HepG2 (cell line): ENCODE measurements around the gene TCERG1L. TPM values are rescaled to one million over a fixed set of nuclear protein-coding genes. Genes with fewer than 3 reads are reported as not detected.
"Not testable (repeated sequence)": the region's sequence is repeated elsewhere in the genome, so short reads cannot be mapped to it uniquely, and the experiment has no call there.

Experiments used
- ATAC-seq: fragments of 200-7000 bp; cut with Tn5 transposase; 3 replicates; pipeline ENCODE4 v1.9.1; 2020; ENCODE audit warnings: mild to moderate bottlenecking, moderate library complexity
- BruUV-seq: library from RNA; stranded (reverse); fragments of 400-500 nt; replicated peaks from 2 replicates; lab custom pipeline; 2021; lab: Mats Ljungman, UMichigan
- CTCF ChIA-PET: fragments of 300-600 bp; formaldehyde crosslinking; extraction: SDS; loops from one replicate; lab custom pipeline; 2021; ENCODE audit warnings: low total read pairs, inconsistent platforms, low intra/inter-chr PET ratio; lab: Yijun Ruan, JAX
- POLR2A ChIA-PET: fragments of 350-600 bp; sonication (Branson Sonifier 250); formaldehyde crosslinking; loops from one replicate; lab custom pipeline; 2020; ENCODE audit warnings: antibody characterized with exemption, inconsistent platforms; lab: Yijun Ruan, JAX
- DNase-seq: peaks from one replicate; pipeline ENCODE4 v3.0.0-alpha.2; 2015; ENCODE audit warnings: low spot score
- FAIRE-seq: peaks from 3 replicates; lab custom pipeline; 2011; peaks lifted over from hg19 to GRCh38; lab: Jason Lieb, UNC
- H2AFZ ChIP-seq: one replicate; pipeline ENCODE4 v1.6.1; 2011; ENCODE audit warnings: low read length, inconsistent platforms
- H3K27ac ChIP-seq: fragments of 300-600 bp; 3 replicates; pipeline ENCODE4 v1.8.0; 2011; ENCODE audit warnings: mixed run types, mild to moderate bottlenecking, mixed read lengths, low read length, inconsistent platforms; ENCODE audit not compliant: insufficient read depth; ENCODE audit errors: extremely low read length
- H3K27me3 ChIP-seq, 2 experiments: fragments of 200-600 bp in 1 of 2; 2 replicates in 1 of 2; 3 replicates in 1 of 2; pipeline versions ENCODE4 v1.6.0 to v1.8.0; 2011; ENCODE audit warnings: low read length in 2 of 2, mild to moderate bottlenecking in 2 of 2, moderate library complexity in 2 of 2, inconsistent platforms in 1 of 2; ENCODE audit not compliant: insufficient read depth in 2 of 2, control insufficient read depth in 1 of 2
- H3K36me3 ChIP-seq, 2 experiments: fragments of 200-600 bp in 1 of 2; replicated peaks in 1 of 2; 2 replicates in 1 of 2; 3 replicates in 1 of 2; pipeline versions ENCODE4 v1.5.1 to v1.8.0; 2011; ENCODE audit warnings: low read length in 2 of 2, inconsistent platforms in 1 of 2; ENCODE audit not compliant: insufficient read depth in 2 of 2, control insufficient read depth in 1 of 2
- H3K4me1 ChIP-seq: 2 replicates; pipeline ENCODE4 v1.5.1; 2012; ENCODE audit warnings: low read length, inconsistent platforms; ENCODE audit not compliant: insufficient read depth
- H3K4me2 ChIP-seq: 2 replicates; pipeline ENCODE4 v1.6.0; 2011; ENCODE audit warnings: low read depth, low read length, inconsistent platforms
- H3K4me3 ChIP-seq, 3 experiments: fragments of 200-600 bp in 1 of 3; sonication (generic), shearing (Covaris generic) in 1 of 3; replicated peaks in 1 of 3; 2 replicates each; pipeline ENCODE4 v1.5.1; 2011 to 2016; ENCODE audit warnings: low read length in 3 of 3, inconsistent platforms in 2 of 3, low read depth in 2 of 3, mild to moderate bottlenecking in 2 of 3, control low read depth in 1 of 3, mixed read lengths in 1 of 3; ENCODE audit not compliant: insufficient read depth in 1 of 3
- H3K79me2 ChIP-seq: one replicate; pipeline ENCODE4 v1.6.1; 2011; ENCODE audit warnings: low read length, inconsistent platforms; ENCODE audit not compliant: insufficient read depth
- H3K9ac ChIP-seq: 2 replicates; pipeline ENCODE4 v1.6.0; 2011; ENCODE audit warnings: mild to moderate bottlenecking, low read depth, low read length, inconsistent platforms; ENCODE audit not compliant: insufficient read depth
- H3K9me3 ChIP-seq: 2 replicates; pipeline ENCODE4 v1.5.1; 2012; ENCODE audit warnings: mild to moderate bottlenecking, low read length
- H4K20me1 ChIP-seq: 2 replicates; pipeline ENCODE4 v1.6.0; 2011; ENCODE audit warnings: inconsistent platforms, mild to moderate bottlenecking, low read length, moderate library complexity; ENCODE audit not compliant: insufficient read depth
- ZNF207 ChIP-seq: fragments of 450-650 bp; IDR thresholded peaks from 2 replicates; pipeline ENCODE4 v1.6.1; 2016; ENCODE audit warnings: antibody characterized with exemption, borderline replicate concordance
- WGBS: methylation state at CpG from one replicate; pipeline ENCODE4 v1.1.6; 2017; ENCODE audit warnings: low lambda C conversion rate; 5-methylcytosine and 5-hydroxymethylcytosine counted together
- in situ Hi-C: cut with HindIII; loops from 2 replicates; pipeline ENCODE4 v1.10.0; 2017; ENCODE audit warnings: low pct_unique_long_range_greater_than_20kb; ENCODE audit not compliant: extremely low pct_ligation_motif_present
- intact Hi-C: fragments of 100-400 bp; cut with micrococcal nuclease; formaldehyde crosslinking; loops from one replicate; pipeline ENCODE4 v1.10.0; 2022; ENCODE audit not compliant: unreplicated experiment
- polyA plus RNA-seq, 8 experiments: library from polyadenylated mRNA; depleted of rRNA in 3 of 8; stranded (reverse) in 7 of 8; unstranded in 1 of 8; fragments of >200 nt; fragmentation: Illumina TruSeq in 4 of 8; extraction: Trizol in 4 of 8; gene quantifications; 2 replicates each; pipeline versions ENCODE4 v1.2.1 to v1.2.3, GENCODE V29; 2011 to 2016; ENCODE audit warnings: low read depth in 4 of 8, missing spikeins in 1 of 8, mixed read lengths in 1 of 8; ENCODE audit not compliant: insufficient read depth in 1 of 8
- total RNA-seq, 5 experiments: library from RNA; depleted of rRNA; stranded (reverse); fragments of >200 nt; fragmentation: Illumina TruSeq; extraction: Trizol; gene quantifications; 2 replicates each; pipeline ENCODE4 v1.2.3, GENCODE V29; 2016; ENCODE audit warnings: low read depth in 1 of 5
- TF ChIP-seq, protein P1 (sequence below): sonication (generic); formaldehyde crosslinking; IDR thresholded peaks from 2 replicates; pipeline ENCODE4 v1.5.0; 2020; ENCODE audit warnings: mild to moderate bottlenecking, missing genetic modification reagents, borderline replicate concordance
- TF ChIP-seq, protein P2 (sequence below): fragments of 450-650 bp; IDR thresholded peaks from 2 replicates; pipeline ENCODE4 v1.6.1; 2016

TCERG1L gene
- total and polyA plus RNA-seq, 2 of the 13 experiments (the other 11 are each of a cell fraction or from before 2014, with no cell fraction given), result not detected

DNA sequence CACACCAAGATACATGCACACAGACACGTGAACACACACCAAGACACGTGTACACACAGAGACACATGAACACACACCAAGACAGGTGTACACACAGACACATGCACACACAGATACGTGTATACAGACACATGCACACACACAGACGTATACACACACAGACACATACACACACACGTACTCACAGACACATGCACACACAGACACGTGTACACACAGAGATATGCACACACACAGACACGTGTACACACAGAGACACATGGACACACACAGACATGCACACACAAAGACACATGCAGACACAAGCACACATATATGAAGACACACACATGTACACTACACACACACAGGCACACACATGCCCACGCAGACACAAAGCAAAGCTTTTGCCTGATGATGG is 134.6 kb downstream of the TCERG1L start:
- intact Hi-C loops (no loop called here), in situ Hi-C loops (no loop called here)
- no peak overlapping the region for H3K9ac ChIP-seq
- no peak for ATAC-seq
- H3K4me3 ChIP-seq, result no peak overlapping the region
- no peaks in the 10 kb centered on the region for H3K79me2 ChIP-seq
- H3K4me2 ChIP-seq, result no peak overlapping the region
- ChIA-PET POLR2A (no interaction called here), CTCF (no interaction called here)
- H2AFZ ChIP-seq, result no peak overlapping the region
- BruUV-seq, result no TSS peak
- peaks cover 2% of the 10 kb centered on the region in 2 experiments; a peak in 3 of 5 replicates for H3K27me3 ChIP-seq
- H3K4me1 ChIP-seq, result no peaks in the 10 kb centered on the region
- H3K27ac ChIP-seq, result no peak overlapping the region
- WGBS, result 57% methylated on average over 8 of the region's 8 CpGs
- no peaks in the 10 kb centered on the region for H3K36me3 ChIP-seq
- FAIRE-seq, result peak; percentile 4
- H3K9me3 ChIP-seq, result peaks cover 15% of the 10 kb centered on the region
- H4K20me1 ChIP-seq, result no peaks in the 10 kb centered on the region
- TF ChIP-seq ZNF207, result 0 out of 2 replicates have a peak, but pooled peaks have one; percentile 42
- TF ChIP-seq, protein P1, sequence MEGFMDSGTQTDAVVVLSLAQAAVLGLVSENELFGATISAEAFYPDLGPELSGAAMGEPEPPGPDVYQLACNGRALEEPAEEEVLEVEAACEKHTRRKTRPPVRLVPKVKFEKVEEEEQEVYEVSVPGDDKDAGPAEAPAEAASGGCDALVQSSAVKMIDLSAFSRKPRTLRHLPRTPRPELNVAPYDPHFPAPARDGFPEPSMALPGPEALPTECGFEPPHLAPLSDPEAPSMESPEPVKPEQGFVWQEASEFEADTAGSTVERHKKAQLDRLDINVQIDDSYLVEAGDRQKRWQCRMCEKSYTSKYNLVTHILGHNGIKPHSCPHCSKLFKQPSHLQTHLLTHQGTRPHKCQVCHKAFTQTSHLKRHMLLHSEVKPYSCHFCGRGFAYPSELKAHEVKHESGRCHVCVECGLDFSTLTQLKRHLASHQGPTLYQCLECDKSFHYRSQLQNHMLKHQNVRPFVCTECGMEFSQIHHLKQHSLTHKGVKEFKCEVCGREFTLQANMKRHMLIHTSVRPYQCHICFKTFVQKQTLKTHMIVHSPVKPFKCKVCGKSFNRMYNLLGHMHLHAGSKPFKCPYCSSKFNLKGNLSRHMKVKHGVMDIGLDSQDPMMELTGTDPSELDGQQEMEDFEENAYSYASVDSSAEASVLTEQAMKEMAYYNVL (CRISPR knock-in tag), result no peak
- TF ChIP-seq, protein P2, sequence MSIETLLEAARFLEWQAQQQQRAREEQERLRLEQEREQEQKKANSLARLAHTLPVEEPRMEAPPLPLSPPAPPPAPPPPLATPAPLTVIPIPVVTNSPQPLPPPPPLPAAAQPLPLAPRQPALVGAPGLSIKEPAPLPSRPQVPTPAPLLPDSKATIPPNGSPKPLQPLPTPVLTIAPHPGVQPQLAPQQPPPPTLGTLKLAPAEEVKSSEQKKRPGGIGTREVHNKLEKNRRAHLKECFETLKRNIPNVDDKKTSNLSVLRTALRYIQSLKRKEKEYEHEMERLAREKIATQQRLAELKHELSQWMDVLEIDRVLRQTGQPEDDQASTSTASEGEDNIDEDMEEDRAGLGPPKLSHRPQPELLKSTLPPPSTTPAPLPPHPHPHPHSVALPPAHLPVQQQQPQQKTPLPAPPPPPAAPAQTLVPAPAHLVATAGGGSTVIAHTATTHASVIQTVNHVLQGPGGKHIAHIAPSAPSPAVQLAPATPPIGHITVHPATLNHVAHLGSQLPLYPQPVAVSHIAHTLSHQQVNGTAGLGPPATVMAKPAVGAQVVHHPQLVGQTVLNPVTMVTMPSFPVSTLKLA, result peak; percentile 96
- DNase-seq, result no peak

DNA sequence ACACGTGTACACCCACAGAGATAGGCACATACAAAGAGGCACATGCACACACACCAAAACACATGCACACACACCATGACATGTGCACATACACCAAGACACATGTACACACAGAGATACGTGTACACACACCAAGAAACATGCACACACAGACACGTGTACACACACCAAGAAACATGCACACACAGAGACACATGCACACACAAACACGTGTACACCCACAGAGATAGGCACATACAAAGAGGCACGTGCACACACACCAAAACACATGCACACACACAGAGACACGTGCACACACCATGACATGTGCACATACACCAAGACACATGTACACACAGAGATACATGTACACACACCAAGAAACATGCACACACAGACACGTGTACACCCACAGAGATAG is 135.2 kb downstream of the TCERG1L start:
- H3K9ac ChIP-seq, H3K4me2 ChIP-seq, BruUV-seq, H3K27me3 ChIP-seq, H3K27ac ChIP-seq, H3K4me3 ChIP-seq, H2AFZ ChIP-seq, intact Hi-C loops, H3K79me2 ChIP-seq, DNase-seq, H4K20me1 ChIP-seq, FAIRE-seq, H3K4me1 ChIP-seq, in situ Hi-C loops, CTCF ChIA-PET, ATAC-seq, H3K36me3 ChIP-seq, POLR2A ChIA-PET: not testable (repeated sequence)
- WGBS, result 24% methylated on average over 7 of the region's 7 CpGs
- peaks cover 15% of the 10 kb centered on the region for H3K9me3 ChIP-seq
- TF ChIP-seq, protein P2, result peak; percentile 100
